NT2/D1 (cell line): ENCODE data around the gene OPHN1.

ENCODE experiments used
- SUZ12 ChIP-seq: IDR thresholded peaks from 2 replicates; pipeline ENCODE4 v1.6.1; 2011; ENCODE audit not compliant: insufficient read length, insufficient read depth; ENCODE audit errors: extremely low read depth
- YY1 ChIP-seq: IDR thresholded peaks from 2 replicates; pipeline ENCODE4 v1.6.1; 2011; ENCODE audit not compliant: insufficient read length, insufficient read depth
- ZNF274 ChIP-seq: IDR thresholded peaks from 2 replicates; pipeline ENCODE4 v1.6.1; 2011; ENCODE audit warnings: mild to moderate bottlenecking, low read depth, low read length

DNA sequence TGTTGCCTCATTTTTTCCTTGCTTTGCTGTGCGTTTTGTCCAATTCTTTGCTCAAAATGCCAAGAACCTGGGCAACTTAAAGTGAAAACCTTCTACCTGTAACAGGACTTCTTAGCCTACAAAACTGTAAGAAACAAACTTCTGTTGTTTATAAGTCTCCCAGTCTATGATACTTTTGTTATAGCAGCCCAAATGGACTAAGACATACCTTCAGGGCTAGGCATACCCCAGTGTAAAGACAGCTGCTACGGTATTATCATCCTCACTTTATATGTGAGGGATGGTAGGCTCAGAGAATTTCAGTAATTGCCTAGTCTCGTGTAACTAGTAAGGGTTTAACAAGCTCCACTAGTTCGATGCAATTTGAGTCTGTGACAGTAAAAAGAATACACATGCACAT is 6.0 kb upstream of the OPHN1 start:
- TF ChIP-seq ZNF274 (no peak), YY1 (no peak), SUZ12 (no peak)
